ENCODE results near the gene TXK. TPM values are rescaled to one million over a fixed set of nuclear protein-coding genes. Genes with fewer than 3 reads are reported as not detected.

TXK gene
- total and polyA plus RNA-seq, 3 donors from 2014 or later, result 3.1 to 5.9 (median 3.6) TPM

DNA sequence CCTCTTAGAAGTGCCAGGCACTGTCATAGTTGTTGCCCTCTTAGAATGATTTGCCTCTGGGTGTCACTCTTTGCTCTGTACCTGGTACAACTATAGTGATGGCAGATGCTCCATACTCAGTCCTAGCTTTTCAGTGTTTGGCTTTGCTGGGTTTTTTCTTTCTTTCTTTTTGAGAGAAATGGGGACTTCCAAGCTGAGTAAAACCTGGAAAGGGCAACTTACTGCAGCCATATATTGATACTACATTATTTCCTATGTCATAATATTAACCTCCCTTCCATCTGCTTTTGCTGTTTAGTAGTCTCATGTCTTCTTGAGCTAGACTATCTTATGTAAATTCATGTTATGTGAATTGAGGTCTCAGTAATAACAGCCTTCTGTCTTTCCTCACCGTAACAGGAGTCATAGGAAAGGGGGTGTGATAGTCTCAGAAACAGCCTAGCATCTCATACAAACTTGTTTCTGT is 68.4 kb downstream of the TXK start:
- TF ChIP-seq POLR2A (IDR thresholded peaks at IDR 0.05), result no peak
- TF ChIP-seq, protein P1, sequence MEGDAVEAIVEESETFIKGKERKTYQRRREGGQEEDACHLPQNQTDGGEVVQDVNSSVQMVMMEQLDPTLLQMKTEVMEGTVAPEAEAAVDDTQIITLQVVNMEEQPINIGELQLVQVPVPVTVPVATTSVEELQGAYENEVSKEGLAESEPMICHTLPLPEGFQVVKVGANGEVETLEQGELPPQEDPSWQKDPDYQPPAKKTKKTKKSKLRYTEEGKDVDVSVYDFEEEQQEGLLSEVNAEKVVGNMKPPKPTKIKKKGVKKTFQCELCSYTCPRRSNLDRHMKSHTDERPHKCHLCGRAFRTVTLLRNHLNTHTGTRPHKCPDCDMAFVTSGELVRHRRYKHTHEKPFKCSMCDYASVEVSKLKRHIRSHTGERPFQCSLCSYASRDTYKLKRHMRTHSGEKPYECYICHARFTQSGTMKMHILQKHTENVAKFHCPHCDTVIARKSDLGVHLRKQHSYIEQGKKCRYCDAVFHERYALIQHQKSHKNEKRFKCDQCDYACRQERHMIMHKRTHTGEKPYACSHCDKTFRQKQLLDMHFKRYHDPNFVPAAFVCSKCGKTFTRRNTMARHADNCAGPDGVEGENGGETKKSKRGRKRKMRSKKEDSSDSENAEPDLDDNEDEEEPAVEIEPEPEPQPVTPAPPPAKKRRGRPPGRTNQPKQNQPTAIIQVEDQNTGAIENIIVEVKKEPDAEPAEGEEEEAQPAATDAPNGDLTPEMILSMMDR (IDR thresholded peaks at IDR 0.05), result no peak
- intact Hi-C loops (cut with DNase I; ENCODE audit: low total_unique reads), result no loop called here
- Histone ChIP-seq H3K9me3 (no peaks in the 10 kb centered on the region), H3K4me1 (no peaks in the 10 kb centered on the region), H3K4me3 (no peak overlapping the region), H3K27ac (no peak overlapping the region), H3K36me3 (ENCODE audit: low read depth, missing control alignments) (no peaks in the 10 kb centered on the region), H3K27me3 (no peaks in the 10 kb centered on the region)
- WGBS, 2 donors, result 90 to 100% methylated on average over 1 of the region's 1 CpG
- no peak for DNase-seq

DNA sequence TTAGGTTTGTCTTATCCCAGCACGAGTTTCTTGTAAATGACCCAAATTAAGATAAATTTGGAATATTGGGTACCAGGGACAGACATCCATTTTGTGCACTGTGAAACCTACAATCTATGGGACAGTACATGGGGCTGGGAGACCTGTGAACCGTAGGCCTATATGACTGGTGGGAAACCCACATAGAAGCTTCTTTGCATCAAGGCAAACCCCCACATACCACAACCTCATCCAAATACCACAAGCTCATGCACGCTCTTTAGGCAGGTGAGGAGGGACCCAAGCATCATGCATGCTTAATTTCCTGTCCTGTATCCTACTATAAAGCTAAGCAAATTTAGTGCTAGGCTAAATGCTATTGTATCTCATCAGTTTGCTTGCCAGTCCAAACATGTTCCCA is 69.7 kb downstream of the TXK start:
- WGBS, 2 donors, result 88% methylated on average over 3 of the region's 3 CpGs
- intact Hi-C loops (cut with DNase I; ENCODE audit: low total_unique reads), result no loop called here
- Histone ChIP-seq H3K36me3 (ENCODE audit: low read depth, missing control alignments) (no peaks in the 10 kb centered on the region), H3K9me3 (no peaks in the 10 kb centered on the region), H3K27ac (no peak overlapping the region), H3K27me3 (no peaks in the 10 kb centered on the region), H3K4me3 (no peak overlapping the region), H3K4me1 (no peaks in the 10 kb centered on the region)
- no peak for DNase-seq
- TF ChIP-seq, protein P1 (IDR thresholded peaks at IDR 0.05), result no peak
- no peak for TF ChIP-seq POLR2A (IDR thresholded peaks at IDR 0.05)

DNA sequence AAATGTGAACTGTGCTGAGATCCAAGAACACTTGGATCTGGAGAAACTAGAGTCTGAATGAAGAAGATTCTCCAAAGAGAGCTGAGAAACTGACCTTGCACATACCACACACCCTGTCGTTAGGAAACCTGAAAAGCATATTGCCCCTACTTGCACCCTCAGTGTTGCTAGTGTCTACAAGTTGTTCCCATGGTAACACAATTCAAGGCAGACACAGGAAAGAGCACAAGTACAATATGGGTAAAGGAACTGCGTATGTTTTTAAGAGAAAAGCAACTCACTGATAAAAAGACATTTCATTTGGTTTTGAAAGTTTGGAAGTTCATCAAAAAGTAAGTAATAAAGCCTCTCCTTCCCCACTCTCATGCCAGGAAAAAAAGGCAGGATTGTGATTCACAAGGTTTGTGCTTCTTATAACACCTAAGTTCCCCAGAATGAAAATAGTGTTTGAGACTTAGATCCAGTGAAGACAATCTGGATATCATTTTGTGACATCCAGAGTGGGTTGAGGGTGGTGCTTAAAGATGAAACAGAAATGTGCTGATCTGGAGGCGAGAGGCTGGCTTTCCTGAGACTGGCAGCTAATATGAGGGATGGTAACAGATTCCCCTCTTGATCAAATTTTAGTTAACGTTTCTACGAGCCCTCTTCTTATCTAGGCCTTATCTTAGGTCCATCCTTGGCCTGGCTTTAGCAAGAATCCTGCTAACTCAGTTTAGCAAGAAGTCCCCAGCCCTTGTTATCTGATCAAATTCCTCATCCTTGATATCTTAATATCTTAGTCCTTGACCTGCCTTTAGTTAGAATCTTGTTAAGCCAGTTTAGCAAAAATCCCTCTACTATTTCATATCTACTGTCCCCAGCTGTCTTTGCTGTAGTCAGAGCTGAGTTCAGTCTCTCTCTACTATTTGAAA is 75.2 kb downstream of the TXK start:
- no peaks in the 10 kb centered on the region for H3K9me3 ChIP-seq
- WGBS, 2 donors, result 88 to 90% methylated on average over 5 of the region's 5 CpGs
- H3K27ac ChIP-seq, result no peak overlapping the region
- no peak for TF ChIP-seq POLR2A (IDR thresholded peaks at IDR 0.05)
- TF ChIP-seq, protein P1 (IDR thresholded peaks at IDR 0.05), result no peak
- DNase-seq, result no peak
- H3K36me3 ChIP-seq (ENCODE audit: low read depth, missing control alignments), result no peaks in the 10 kb centered on the region
- intact Hi-C loops (cut with DNase I; ENCODE audit: low total_unique reads), result no loop called here
- H3K27me3 ChIP-seq, result no peaks in the 10 kb centered on the region
- no peaks in the 10 kb centered on the region for H3K4me1 ChIP-seq
- H3K4me3 ChIP-seq, result no peak overlapping the region

DNA sequence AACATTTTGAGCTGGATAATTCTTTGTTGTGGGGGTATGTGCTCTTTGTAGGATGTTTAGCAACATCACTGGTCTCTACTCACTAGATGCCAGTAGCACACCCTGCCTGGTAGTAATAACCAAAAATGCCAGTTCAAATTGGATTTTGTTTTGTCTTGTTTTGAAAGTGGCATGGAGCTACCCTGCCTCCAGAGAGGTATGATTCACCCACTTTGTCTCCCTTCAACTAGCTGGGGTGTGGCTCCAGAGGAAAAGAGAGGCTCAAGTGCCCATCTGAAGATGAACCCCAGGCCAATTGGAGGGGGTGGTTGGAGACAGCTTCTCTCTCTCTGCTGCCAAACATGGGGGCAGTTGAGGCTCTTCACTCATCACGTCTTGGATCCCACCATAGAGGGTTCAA is 83.0 kb downstream of the TXK start:
- intact Hi-C loops (cut with DNase I; ENCODE audit: low total_unique reads), result no loop called here
- H3K4me1 ChIP-seq, result no peaks in the 10 kb centered on the region
- H3K36me3 ChIP-seq (ENCODE audit: low read depth, missing control alignments), result no peaks in the 10 kb centered on the region
- no peak for DNase-seq
- no peaks in the 10 kb centered on the region for H3K9me3 ChIP-seq
- TF ChIP-seq POLR2A (IDR thresholded peaks at IDR 0.05), result no peak
- TF ChIP-seq, protein P1 (IDR thresholded peaks at IDR 0.05), result no peak
- H3K27me3 ChIP-seq, result no peaks in the 10 kb centered on the region
- H3K27ac ChIP-seq, result no peak overlapping the region
- WGBS, 2 donors, result 78 to 100% methylated on average over 1 of the region's 1 CpG
- H3K4me3 ChIP-seq, result no peak overlapping the region
